Caco-2 (cell line): ENCODE results near the gene PPP1R16B. TPM values are rescaled to one million over a fixed set of nuclear protein-coding genes. Genes with fewer than 3 reads are reported as not detected.

Experiments used
- BruUV-seq: library from RNA; stranded (reverse); fragments of 400-500 nt; replicated peaks from 2 replicates; lab custom pipeline; 2021; lab: Mats Ljungman, UMichigan
- CTCF ChIA-PET: fragments of 300-600 bp; sonication (Branson Sonifier 250); formaldehyde crosslinking; loops from one replicate; lab custom pipeline; 2022; ENCODE audit warnings: antibody characterized with exemption; lab: Charles Lee
- POLR2A ChIA-PET: fragments of 300-600 bp; sonication (Branson Sonifier 250); formaldehyde crosslinking; loops from one replicate; lab custom pipeline; 2022; ENCODE audit warnings: antibody characterized with exemption; lab: Charles Lee
- DNase-seq, 2 experiments: peaks; one replicate each; pipeline versions ENCODE4 v3.0.0 to v3.0.0-alpha.2; 2020 to 2022
- H3K27me3 ChIP-seq: replicated peaks from 2 replicates; pipeline ENCODE4 v1.6.0; 2011; ENCODE audit warnings: low read length; ENCODE audit not compliant: control insufficient read depth, insufficient read depth
- H3K36me3 ChIP-seq: 2 replicates; pipeline ENCODE4 v1.5.1; 2011; ENCODE audit warnings: low read length; ENCODE audit not compliant: control insufficient read depth, insufficient read depth
- H3K4me1 ChIP-seq: fragments of 250-450 bp; sonication (Bioruptor Pico); 2 replicates; pipeline ENCODE4 v1.5.1; 2020; ENCODE audit warnings: mild to moderate bottlenecking
- H3K4me3 ChIP-seq: 2 replicates; pipeline ENCODE4 v1.5.1; 2011; ENCODE audit warnings: low read depth, mild to moderate bottlenecking, control low read depth, low read length
- H3K9me3 ChIP-seq: fragments of 250-450 bp; sonication (Bioruptor Pico); 2 replicates; pipeline ENCODE4 v1.5.1; 2020; ENCODE audit warnings: mild to moderate bottlenecking, moderate library complexity
- H3K27ac Mint-ChIP-seq: one replicate; pipeline ENCODE4 v1.8.0; 2022; ENCODE audit warnings: mixed read lengths; ENCODE audit not compliant: unreplicated experiment
- H3K27me3 Mint-ChIP-seq: one replicate; pipeline ENCODE4 v1.8.0; 2022; ENCODE audit warnings: mixed read lengths; ENCODE audit not compliant: insufficient read depth, unreplicated experiment
- H3K36me3 Mint-ChIP-seq: one replicate; pipeline ENCODE4 v1.8.0; 2022; ENCODE audit warnings: mild to moderate bottlenecking, mixed read lengths; ENCODE audit not compliant: insufficient read depth, unreplicated experiment
- H3K4me1 Mint-ChIP-seq: one replicate; pipeline ENCODE4 v1.8.0; 2022; ENCODE audit warnings: low read depth, mixed read lengths; ENCODE audit not compliant: unreplicated experiment
- H3K4me3 Mint-ChIP-seq: one replicate; pipeline ENCODE4 v1.8.0; 2022; ENCODE audit warnings: mild to moderate bottlenecking, moderate library complexity, mixed read lengths; ENCODE audit not compliant: unreplicated experiment
- H3K9me3 Mint-ChIP-seq: one replicate; pipeline ENCODE4 v1.8.0; 2022; ENCODE audit warnings: mixed read lengths; ENCODE audit not compliant: unreplicated experiment
- CTCF ChIP-seq, 2 experiments: fragments of 200-600 bp in 1 of 2; IDR thresholded peaks; 1 replicate in 1 of 2; 2 replicates in 1 of 2; pipeline versions ENCODE4 v1.5.1 to v1.8.0; 2011 to 2022; ENCODE audit warnings: antibody characterized with exemption in 1 of 2, control low read depth in 1 of 2, inconsistent platforms in 1 of 2, low read depth in 1 of 2, low read length in 1 of 2, mild to moderate bottlenecking in 1 of 2, moderate library complexity in 1 of 2; ENCODE audit not compliant: insufficient read depth in 1 of 2, severe bottlenecking in 1 of 2, unreplicated experiment in 1 of 2
- intact Hi-C: fragments of 100-400 bp; cut with micrococcal nuclease; formaldehyde crosslinking; loops from one replicate; pipeline ENCODE4 v1.10.0; 2022; ENCODE audit not compliant: unreplicated experiment
- total RNA-seq: library from RNA; stranded (reverse); gene quantifications from 2 replicates; pipeline ENCODE4 v1.2.3, GENCODE V29; 2022

Gene PPP1R16B
- total RNA-seq, 1 experiment from 2014 or later: not detected

GRCh38 chr20:38842558-38842981, 37.1 kb downstream of the PPP1R16B start:
- no peaks in the 10 kb centered on the region for H3K9me3 ChIP-seq
- Mint-ChIP-seq H3K27ac (no peak overlapping the region), H3K36me3 (no peaks in the 10 kb centered on the region), H3K4me1 (no peaks in the 10 kb centered on the region), H3K27me3 (peaks cover 24% of the 10 kb centered on the region), H3K9me3 (no peaks in the 10 kb centered on the region), H3K4me3 (no peak overlapping the region)
- intact Hi-C loops: no loop called here
- CTCF ChIA-PET: interaction anchor here (0.7 kb wide), 2 partner anchors 17 to 739 kb away, joined by 4 to 6 read pairs; no protein-coding TSS in a partner anchor
- H3K36me3 ChIP-seq: no peaks in the 10 kb centered on the region
- no peak overlapping the region for H3K4me3 ChIP-seq
- H3K4me1 ChIP-seq: no peaks in the 10 kb centered on the region
- H3K27me3 ChIP-seq: peaks cover 4% of the 10 kb centered on the region
- BruUV-seq: no TSS peak
- DNase-seq: peak in 1 of 2 experiments; percentile 15
- POLR2A ChIA-PET: no interaction called here
- no peak for TF ChIP-seq CTCF (IDR thresholded peaks at IDR 0.05; ENCODE audit: insufficient read depth in 1 of 2, low read depth in 1 of 2, low read length in 1 of 2, severe bottlenecking in 1 of 2, unreplicated experiment in 1 of 2)

- no peak overlapping the region for H3K4me3 Mint-ChIP-seq
- no peaks in the 10 kb centered on the region for H3K4me1 Mint-ChIP-seq
- DNase-seq: peak in 1 of 2 experiments; percentile 27
- no peaks in the 10 kb centered on the region for H3K36me3 ChIP-seq
- ChIA-PET CTCF (no interaction called here), POLR2A (no interaction called here)
- TF ChIP-seq CTCF (IDR thresholded peaks at IDR 0.05; ENCODE audit: insufficient read depth in 1 of 2, low read depth in 1 of 2, low read length in 1 of 2, severe bottlenecking in 1 of 2, unreplicated experiment in 1 of 2): no peak
- no peaks in the 10 kb centered on the region for H3K9me3 Mint-ChIP-seq
- peaks cover 25% of the 10 kb centered on the region for H3K27me3 Mint-ChIP-seq
- BruUV-seq: no TSS peak
- H3K9me3 ChIP-seq: no peaks in the 10 kb centered on the region
- H3K4me1 ChIP-seq: no peaks in the 10 kb centered on the region
- intact Hi-C loops: no loop called here
- no peaks in the 10 kb centered on the region for H3K36me3 Mint-ChIP-seq
- H3K27me3 ChIP-seq: peaks cover 4% of the 10 kb centered on the region
- H3K27ac Mint-ChIP-seq: no peak overlapping the region
- no peak overlapping the region for H3K4me3 ChIP-seq
Measured at GRCh38 chr20:38843346-38843745, 37.8 kb downstream of the PPP1R16B start.

GRCh38 chr20:38844963-38845362, 39.5 kb downstream of the PPP1R16B start:
- no peak for TF ChIP-seq CTCF (IDR thresholded peaks at IDR 0.05; ENCODE audit: insufficient read depth in 1 of 2, low read depth in 1 of 2, low read length in 1 of 2, severe bottlenecking in 1 of 2, unreplicated experiment in 1 of 2)
- peaks cover 2% of the 10 kb centered on the region for H3K27me3 ChIP-seq
- no peak overlapping the region for H3K4me3 ChIP-seq
- intact Hi-C loops: no loop called here
- Mint-ChIP-seq H3K36me3 (no peaks in the 10 kb centered on the region), H3K27me3 (peaks cover 27% of the 10 kb centered on the region), H3K9me3 (no peaks in the 10 kb centered on the region), H3K4me1 (no peaks in the 10 kb centered on the region), H3K27ac (no peak overlapping the region), H3K4me3 (no peak overlapping the region)
- ChIA-PET POLR2A (no interaction called here), CTCF (no interaction called here)
- no peaks in the 10 kb centered on the region for H3K4me1 ChIP-seq
- no TSS peak for BruUV-seq
- no peaks in the 10 kb centered on the region for H3K9me3 ChIP-seq
- no peak for DNase-seq
- H3K36me3 ChIP-seq: no peaks in the 10 kb centered on the region
